H9 (cell line): ENCODE results near the gene AGAP3. TPM values are rescaled to one million over a fixed set of nuclear protein-coding genes. Genes with fewer than 3 reads are reported as not detected.

ENCODE experiments used
- DNase-seq: peaks from one replicate; pipeline ENCODE4 v3.0.0-alpha.2; 2017
- H2AFZ ChIP-seq: one replicate; pipeline ENCODE4 v1.6.1; 2013; ENCODE audit warnings: mild to moderate bottlenecking, low read length, control low read depth, moderate library complexity
- H2AK5ac ChIP-seq: 2 replicates; pipeline ENCODE4 v1.6.1; 2013; ENCODE audit warnings: low read length, control low read depth, mixed read lengths; ENCODE audit not compliant: insufficient read length
- H2BK120ac ChIP-seq: one replicate; pipeline ENCODE4 v1.6.1; 2013; ENCODE audit warnings: low read depth, mild to moderate bottlenecking, low read length, control low read depth, inconsistent platforms; ENCODE audit not compliant: poor library complexity, severe bottlenecking
- H2BK12ac ChIP-seq: 2 replicates; pipeline ENCODE4 v1.6.1; 2013; ENCODE audit warnings: low read length, control low read depth, mixed read lengths, low read depth; ENCODE audit not compliant: insufficient read length
- H2BK15ac ChIP-seq: 2 replicates; pipeline ENCODE4 v1.6.1; 2013; ENCODE audit warnings: low read depth, low read length, control low read depth
- H2BK20ac ChIP-seq: one replicate; pipeline ENCODE4 v1.6.1; 2013; ENCODE audit warnings: low read depth, mild to moderate bottlenecking, low read length, control low read depth, inconsistent platforms; ENCODE audit not compliant: poor library complexity, severe bottlenecking
- H2BK5ac ChIP-seq: 2 replicates; pipeline ENCODE4 v1.6.1; 2013; ENCODE audit warnings: low read length, control low read depth, mixed read lengths; ENCODE audit not compliant: insufficient read length
- H3K14ac ChIP-seq: 2 replicates; pipeline ENCODE4 v1.6.1; 2013; ENCODE audit warnings: low read length, control low read depth; ENCODE audit not compliant: insufficient read depth
- H3K18ac ChIP-seq: 2 replicates; pipeline ENCODE4 v1.6.1; 2013; ENCODE audit warnings: low read depth, mild to moderate bottlenecking, mixed read lengths, low read length, control low read depth; ENCODE audit not compliant: insufficient read length
- H3K23ac ChIP-seq: 2 replicates; pipeline ENCODE4 v1.6.1; 2013; ENCODE audit warnings: low read length, control low read depth, mixed read lengths, low read depth; ENCODE audit not compliant: insufficient read length
- H3K23me2 ChIP-seq: 2 replicates; pipeline ENCODE4 v1.6.1; 2013; ENCODE audit warnings: low read depth, mild to moderate bottlenecking, mixed read lengths, low read length, control low read depth; ENCODE audit not compliant: insufficient read length, poor library complexity, severe bottlenecking
- H3K27ac ChIP-seq: 2 replicates; pipeline ENCODE4 v1.5.1; 2013; ENCODE audit warnings: low read length, control low read depth, mixed read lengths, low read depth; ENCODE audit not compliant: insufficient read length
- H3K27me3 ChIP-seq: 2 replicates; pipeline ENCODE4 v1.6.1; 2013; ENCODE audit warnings: low read length, control low read depth, inconsistent platforms; ENCODE audit not compliant: insufficient read depth
- H3K4ac ChIP-seq: 2 replicates; pipeline ENCODE4 v1.6.1; 2013; ENCODE audit warnings: low read depth, mild to moderate bottlenecking, control low read depth, inconsistent platforms, low read length, moderate library complexity
- H3K4me1 ChIP-seq: 2 replicates; pipeline ENCODE4 v1.6.1; 2013; ENCODE audit warnings: low read length, control low read depth, inconsistent platforms; ENCODE audit not compliant: insufficient read depth
- H3K4me2 ChIP-seq: 2 replicates; pipeline ENCODE4 v1.6.1; 2013; ENCODE audit warnings: low read length, control low read depth, mixed read lengths; ENCODE audit not compliant: insufficient read length, insufficient read depth
- H3K56ac ChIP-seq: 2 replicates; pipeline ENCODE4 v1.6.1; 2013; ENCODE audit warnings: low read depth, mild to moderate bottlenecking, mixed read lengths, low read length, control low read depth; ENCODE audit not compliant: insufficient read length
- H3K79me1 ChIP-seq: 2 replicates; pipeline ENCODE4 v1.6.1; 2013; ENCODE audit warnings: low read depth, mild to moderate bottlenecking, moderate library complexity, low read length, control low read depth, inconsistent platforms; ENCODE audit not compliant: insufficient read depth, poor library complexity, severe bottlenecking
- H3K79me2 ChIP-seq: 2 replicates; pipeline ENCODE4 v1.6.1; 2013; ENCODE audit warnings: low read length, control low read depth, inconsistent platforms; ENCODE audit not compliant: insufficient read depth
- H3K9ac ChIP-seq: 2 replicates; pipeline ENCODE4 v1.6.1; 2013; ENCODE audit warnings: low read length, control low read depth, mixed read lengths; ENCODE audit not compliant: insufficient read length; ENCODE audit errors: extremely low read depth
- H3K9me3 ChIP-seq: one replicate; pipeline ENCODE4 v1.6.1; 2013; ENCODE audit warnings: low read depth, low read length, inconsistent platforms; ENCODE audit not compliant: control insufficient read depth
- H3T11ph ChIP-seq: one replicate; pipeline ENCODE4 v1.6.1; 2013; ENCODE audit warnings: mild to moderate bottlenecking, low read length, control low read depth, inconsistent platforms
- H4K20me1 ChIP-seq: one replicate; pipeline ENCODE4 v1.6.1; 2013; ENCODE audit not compliant: control insufficient read depth, insufficient read length, insufficient read depth
- H4K5ac ChIP-seq: 2 replicates; pipeline ENCODE4 v1.6.1; 2013; ENCODE audit warnings: low read depth, mild to moderate bottlenecking, mixed read lengths, low read length, control low read depth; ENCODE audit not compliant: insufficient read length
- H4K8ac ChIP-seq: replicated peaks from 2 replicates; pipeline ENCODE4 v1.6.1; 2013; ENCODE audit warnings: low read length, control low read depth, mixed read lengths, low read depth; ENCODE audit not compliant: insufficient read length
- H4K91ac ChIP-seq: 2 replicates; pipeline ENCODE4 v1.6.1; 2013; ENCODE audit warnings: low read depth, mild to moderate bottlenecking, moderate library complexity, mixed read lengths, low read length, control low read depth; ENCODE audit not compliant: insufficient read length
- H3K27ac Mint-ChIP-seq, 3 experiments: 2 replicates in 2 of 3; 3 replicates in 1 of 3; pipeline ENCODE4 v1.8.0; 2020 to 2021; ENCODE audit warnings: mixed read lengths in 3 of 3, mild to moderate bottlenecking in 1 of 3, moderate library complexity in 1 of 3
- H3K27me3 Mint-ChIP-seq: 2 replicates; pipeline ENCODE4 v1.8.0; 2021; ENCODE audit warnings: low read depth, mild to moderate bottlenecking, moderate library complexity, mixed read lengths
- H3K36me3 Mint-ChIP-seq, 3 experiments: 2 replicates in 2 of 3; 3 replicates in 1 of 3; pipeline ENCODE4 v1.8.0; 2020 to 2021; ENCODE audit warnings: low read depth in 3 of 3, mixed read lengths in 3 of 3; ENCODE audit not compliant: insufficient read depth in 1 of 3
- H3K4me1 Mint-ChIP-seq, 2 experiments: 2 replicates each; pipeline ENCODE4 v1.8.0; 2020; ENCODE audit warnings: mixed read lengths in 2 of 2
- H3K4me3 Mint-ChIP-seq, 2 experiments: 2 replicates in 1 of 2; 3 replicates in 1 of 2; pipeline ENCODE4 v1.8.0; 2020 to 2021; ENCODE audit warnings: mild to moderate bottlenecking in 2 of 2, mixed read lengths in 2 of 2, moderate library complexity in 1 of 2
- H3K9me3 Mint-ChIP-seq, 2 experiments: 2 replicates in 1 of 2; 3 replicates in 1 of 2; pipeline ENCODE4 v1.8.0; 2020; ENCODE audit warnings: mild to moderate bottlenecking in 2 of 2, mixed read lengths in 2 of 2, moderate library complexity in 1 of 2
- WGBS: extraction: QIAGEN DNeasy Blood & Tissue Kit; methylation state at CpG from one replicate; pipeline ENCODE4 v1.1.7; 2013; ENCODE audit warnings: missing lambda C conversion rate, low lambda C conversion rate, mixed read lengths; ENCODE audit not compliant: insufficient read length; ENCODE audit errors: extremely low coverage; 5-methylcytosine and 5-hydroxymethylcytosine counted together
- total RNA-seq: library from RNA; stranded (reverse); gene quantifications from 2 replicates; pipeline ENCODE4 v1.2.1, GENCODE V29; 2021
- TF ChIP-seq, protein P1 (sequence below): fragments of 200-600 bp; sonication (generic); conservative IDR thresholded peaks from 3 replicates; pipeline ENCODE4 v1.8.0; 2021; ENCODE audit warnings: antibody characterized with exemption, mild to moderate bottlenecking

Gene AGAP3
- total RNA-seq, 1 experiment from 2014 or later: 97.7 TPM

GRCh38 chr7:151123822-151124464 lies 37.7 kb downstream of the AGAP3 start:
- Histone ChIP-seq H3K56ac (no peak overlapping the region), H3K23me2 (peaks cover 10% of the 10 kb centered on the region), H4K91ac (no peak overlapping the region), H3K27me3 (no peaks in the 10 kb centered on the region), H2BK120ac (no peak overlapping the region), H3K9ac (no peak overlapping the region), H3K4ac (no peak overlapping the region), H2BK20ac (no peak overlapping the region), H3T11ph (no peak overlapping the region), H2BK15ac (no peak overlapping the region), H3K9me3 (no peaks in the 10 kb centered on the region), H4K5ac (no peak overlapping the region), H4K20me1 (no peaks in the 10 kb centered on the region), H2BK12ac (no peak overlapping the region), H2AK5ac (no peak overlapping the region), H3K79me1 (no peaks in the 10 kb centered on the region), H2AFZ (no peak overlapping the region), H3K18ac (no peak overlapping the region), H4K8ac (no peak overlapping the region), H2BK5ac (no peak overlapping the region), H3K4me2 (no peak overlapping the region), H3K79me2 (no peaks in the 10 kb centered on the region), H3K23ac (no peak overlapping the region), H3K14ac (no peak overlapping the region), H3K4me1 (peaks cover 3% of the 10 kb centered on the region; the same call in 1 of the 2 replicates), H3K27ac (no peak overlapping the region)
- WGBS: no CpG with 5 or more reads among the region's 24 CpGs
- peak; percentile 94 for DNase-seq
- H3K9me3 Mint-ChIP-seq: no peaks in the 10 kb centered on the region
- peak overlapping the region in 1 of 3 experiments; percentile 68; a peak in 1 of 7 replicates for H3K27ac Mint-ChIP-seq
- TF ChIP-seq, protein P1, sequence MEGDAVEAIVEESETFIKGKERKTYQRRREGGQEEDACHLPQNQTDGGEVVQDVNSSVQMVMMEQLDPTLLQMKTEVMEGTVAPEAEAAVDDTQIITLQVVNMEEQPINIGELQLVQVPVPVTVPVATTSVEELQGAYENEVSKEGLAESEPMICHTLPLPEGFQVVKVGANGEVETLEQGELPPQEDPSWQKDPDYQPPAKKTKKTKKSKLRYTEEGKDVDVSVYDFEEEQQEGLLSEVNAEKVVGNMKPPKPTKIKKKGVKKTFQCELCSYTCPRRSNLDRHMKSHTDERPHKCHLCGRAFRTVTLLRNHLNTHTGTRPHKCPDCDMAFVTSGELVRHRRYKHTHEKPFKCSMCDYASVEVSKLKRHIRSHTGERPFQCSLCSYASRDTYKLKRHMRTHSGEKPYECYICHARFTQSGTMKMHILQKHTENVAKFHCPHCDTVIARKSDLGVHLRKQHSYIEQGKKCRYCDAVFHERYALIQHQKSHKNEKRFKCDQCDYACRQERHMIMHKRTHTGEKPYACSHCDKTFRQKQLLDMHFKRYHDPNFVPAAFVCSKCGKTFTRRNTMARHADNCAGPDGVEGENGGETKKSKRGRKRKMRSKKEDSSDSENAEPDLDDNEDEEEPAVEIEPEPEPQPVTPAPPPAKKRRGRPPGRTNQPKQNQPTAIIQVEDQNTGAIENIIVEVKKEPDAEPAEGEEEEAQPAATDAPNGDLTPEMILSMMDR: peak; percentile 99
- H3K36me3 Mint-ChIP-seq: peaks cover 38 to 65% (median 56%) of the 10 kb centered on the region in 3 experiments
- H3K4me1 Mint-ChIP-seq: peaks cover 19 to 26% of the 10 kb centered on the region in 2 experiments
- peaks cover 16% of the 10 kb centered on the region for H3K27me3 Mint-ChIP-seq
- H3K4me3 Mint-ChIP-seq: peak overlapping the region in 1 of 2 experiments; percentile 85; a peak in 2 of 5 replicates
